ENCODE measurements around the gene PGC.

PGC gene

DNA sequence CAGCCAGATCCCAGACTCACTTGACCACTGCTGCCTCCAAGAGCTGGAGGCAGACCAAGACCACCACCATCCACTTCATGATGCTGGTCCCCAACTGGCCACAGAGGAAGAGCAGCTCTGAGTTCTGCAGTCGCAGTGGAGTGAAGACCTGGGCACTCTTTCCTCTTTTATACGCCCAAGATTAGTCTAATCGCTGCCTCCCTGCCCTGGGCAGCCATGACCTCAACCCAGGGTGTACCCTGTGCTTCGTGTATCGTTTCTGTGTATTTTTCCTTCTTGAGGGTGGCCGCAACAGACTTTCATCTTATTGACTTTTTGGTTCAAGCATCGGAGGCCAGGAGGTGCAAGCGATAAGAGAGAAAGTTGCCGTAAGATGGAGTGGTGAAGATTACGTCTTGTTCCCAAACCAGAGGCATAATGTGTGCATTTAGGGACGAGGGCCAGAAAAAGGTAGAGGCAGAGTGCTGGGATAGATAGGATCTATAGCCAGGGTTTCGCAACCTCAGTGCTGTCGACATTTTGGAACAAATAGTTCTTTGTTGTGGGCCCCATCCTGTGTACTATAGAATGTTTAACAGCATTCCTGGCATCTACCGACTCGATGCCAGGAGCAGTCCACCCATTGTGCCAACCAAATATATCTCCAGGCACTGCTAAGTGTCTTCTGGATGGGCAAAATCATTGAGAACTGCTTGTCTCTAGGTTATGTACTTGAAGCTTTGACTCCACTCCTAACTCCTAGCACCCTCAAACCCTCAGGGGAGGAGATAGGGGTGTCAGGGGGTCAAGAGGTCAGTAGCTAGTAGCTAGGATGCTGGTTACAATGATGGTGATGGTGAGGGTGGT, at the start of gene PGC:
PGC (minus strand) TSS at position 142 of the 846 bp plus-strand sequence; CDS start at position 79, 63 bp downstream.
- no peak within 1 kb of the TSS for H3K4me3 ChIP-seq
- TF ChIP-seq CTCF (IDR thresholded peaks at IDR 0.05) = no peak

DNA sequence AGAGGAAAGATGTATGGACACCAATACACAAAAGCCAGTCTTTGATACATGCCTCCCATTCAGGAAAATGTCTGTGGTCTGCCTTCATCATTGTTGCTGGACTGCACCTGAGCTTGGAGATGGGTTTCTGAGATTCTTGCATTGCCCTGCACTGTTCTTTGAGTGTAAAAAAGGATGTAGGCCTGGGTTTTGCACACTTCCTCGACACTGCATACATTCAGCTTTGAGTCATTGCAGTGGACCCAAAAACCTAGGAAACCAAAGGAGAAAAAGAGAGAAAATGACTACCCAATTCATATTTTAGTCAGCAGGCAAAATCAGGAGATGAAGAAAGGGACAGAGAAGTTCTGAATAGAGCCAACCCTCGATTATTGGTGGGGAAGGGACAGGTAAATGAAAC, 49.3 kb upstream of the PGC start:
- Histone ChIP-seq H3K27ac (no peak overlapping the region), H3K4me1 (no peaks in the 10 kb centered on the region), H3K4me3 (no peak overlapping the region), H3K9me3 (no peaks in the 10 kb centered on the region), H3K27me3 (no peaks in the 10 kb centered on the region), H3K36me3 (peaks cover 0 to 56% (median 29%) of the 10 kb centered on the region in 3 donors)
- TF ChIP-seq CTCF (IDR thresholded peaks at IDR 0.05) = no peak
- DNase-seq = no peak
- intact Hi-C loops (cut with DNase I; ENCODE audit: low total_unique reads) = no loop called here

More for the DNA sequence above, at the start of gene PGC:
- Histone ChIP-seq H3K27me3 (no peaks in the 10 kb centered on the region), H3K36me3 (no peaks in the 10 kb centered on the region), H3K27ac (no peak within 1 kb of the TSS), H3K9me3 (no peaks in the 10 kb centered on the region), H3K4me1 (no peaks in the 10 kb centered on the region)
- intact Hi-C loops (cut with DNase I; ENCODE audit: low total_unique reads) = no loop called here
- DNase-seq = no peak

DNA sequence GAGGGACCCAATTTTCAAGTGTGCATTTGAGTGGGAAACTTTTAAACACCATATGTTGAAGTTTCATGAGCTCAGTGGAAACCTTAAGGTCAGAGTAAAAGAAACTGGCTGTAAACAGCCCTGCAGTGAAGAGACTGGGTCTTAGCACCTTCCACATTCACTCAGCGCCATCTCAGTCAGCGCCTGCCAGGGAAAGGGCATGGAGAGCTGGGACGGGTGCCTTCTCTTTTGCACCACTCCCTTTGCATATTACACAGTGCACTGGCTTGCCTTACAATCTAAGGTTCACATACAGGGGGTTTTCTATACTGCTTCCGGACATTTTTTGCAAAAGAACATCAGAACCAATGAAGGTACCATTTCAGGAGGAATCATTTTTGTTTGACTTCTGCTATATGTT, 44.8 kb upstream of the PGC start:
- DNase-seq = no peak
- TF ChIP-seq CTCF (IDR thresholded peaks at IDR 0.05) = no peak
- Histone ChIP-seq H3K9me3 (no peaks in the 10 kb centered on the region), H3K27me3 (no peaks in the 10 kb centered on the region), H3K36me3 (peaks cover 8 to 64% (median 49%) of the 10 kb centered on the region in 3 donors), H3K4me3 (no peak overlapping the region), H3K4me1 (peaks cover 0 to 10% (median 9%) of the 10 kb centered on the region in 4 donors), H3K27ac (no peak overlapping the region)
- intact Hi-C loops (cut with DNase I; ENCODE audit: low total_unique reads) = loop anchor here (5.0 kb wide), 1 partner anchor 105 kb away; the partner anchor contains the start of gene USP49

DNA sequence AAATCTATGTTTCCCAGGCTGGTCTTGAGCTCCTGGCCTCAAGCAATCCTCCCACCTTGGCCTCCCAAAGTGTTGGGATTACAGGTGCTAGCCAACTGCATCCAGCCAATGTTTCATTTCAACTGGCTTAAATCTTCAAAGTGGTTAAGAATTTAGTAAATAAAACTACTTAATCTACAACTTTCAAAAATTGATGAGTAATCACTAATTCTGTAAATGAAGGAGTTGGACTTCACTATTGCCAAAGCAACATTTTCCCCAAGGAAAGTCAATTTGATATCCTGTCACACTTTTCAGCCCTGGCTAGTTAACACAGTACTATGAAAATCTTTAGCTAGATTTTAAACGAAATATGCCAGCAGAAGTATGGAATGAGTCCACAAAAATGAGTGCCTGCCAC, 44.1 kb upstream of the PGC start:
- Histone ChIP-seq H3K36me3 (peaks cover 8 to 60% (median 49%) of the 10 kb centered on the region in 3 donors), H3K4me1 (peaks cover 0 to 11% (median 10%) of the 10 kb centered on the region in 4 donors), H3K4me3 (no peak overlapping the region), H3K27ac (no peak overlapping the region), H3K9me3 (no peaks in the 10 kb centered on the region), H3K27me3 (no peaks in the 10 kb centered on the region)
- TF ChIP-seq CTCF (IDR thresholded peaks at IDR 0.05) = no peak
- intact Hi-C loops (cut with DNase I; ENCODE audit: low total_unique reads) = loop anchor here (5.0 kb wide), 1 partner anchor 106 kb away; the partner anchor contains the start of gene USP49
- no peak for DNase-seq

- intact Hi-C loops (cut with DNase I; ENCODE audit: low total_unique reads) = loop anchor here (5.0 kb wide), 1 partner anchor 107 kb away; the partner anchor contains the start of gene USP49
- peaks cover 8 to 48% (median 40%) of the 10 kb centered on the region in 3 donors for H3K36me3 ChIP-seq
- DNase-seq = no peak
- no peaks in the 10 kb centered on the region for H3K27me3 ChIP-seq
- peaks cover 0 to 24% (median 19%) of the 10 kb centered on the region in 4 donors for H3K4me1 ChIP-seq
- no peak overlapping the region for H3K27ac ChIP-seq
- no peaks in the 10 kb centered on the region for H3K9me3 ChIP-seq
- no peak overlapping the region for H3K4me3 ChIP-seq
- no peak for TF ChIP-seq CTCF (IDR thresholded peaks at IDR 0.05)
Observed at GRCh38 chr6:41790045-41790444, 42.8 kb upstream of the PGC start.
